ENCODE results near the gene FEZ2.

The FEZ2 gene

GRCh38 chr2:36587101-36587500, 10.9 kb downstream of the FEZ2 start:
- DNase-seq (ENCODE audit: low spot score) = no peak

GRCh38 chr2:36586672-36587071, 11.3 kb downstream of the FEZ2 start:
- no peak for DNase-seq (ENCODE audit: low spot score)

- DNase-seq (ENCODE audit: low spot score) = no peak
These were observed 13.7 kb downstream of the FEZ2 start for GRCh38 chr2:36584148-36584794.

GRCh38 chr2:36582951-36583350, 15.0 kb downstream of the FEZ2 start:
- no peak for DNase-seq (ENCODE audit: low spot score)

- no peak for DNase-seq (ENCODE audit: low spot score)
These were observed 15.4 kb downstream of the FEZ2 start for GRCh38 chr2:36582538-36582937.

- no peak for DNase-seq (ENCODE audit: low spot score)
These were observed 18.7 kb downstream of the FEZ2 start for GRCh38 chr2:36579297-36579664.

- no peak for DNase-seq (ENCODE audit: low spot score)
These were observed 19.3 kb downstream of the FEZ2 start for GRCh38 chr2:36578343-36579296.

GRCh38 chr2:36577884-36578283, 20.1 kb downstream of the FEZ2 start:
- DNase-seq (ENCODE audit: low spot score) = no peak

- DNase-seq (ENCODE audit: low spot score) = no peak
These were observed 23.4 kb downstream of the FEZ2 start for GRCh38 chr2:36574560-36574959.

GRCh38 chr2:36573165-36573564, 24.8 kb downstream of the FEZ2 start:
- DNase-seq (ENCODE audit: low spot score) = no peak

- no peak for DNase-seq (ENCODE audit: low spot score)
These were observed 25.3 kb downstream of the FEZ2 start for GRCh38 chr2:36572719-36573059.

- DNase-seq (ENCODE audit: low spot score) = no peak
These were observed 25.8 kb downstream of the FEZ2 start for GRCh38 chr2:36572054-36572718.

- no peak for DNase-seq (ENCODE audit: low spot score)
These were observed 27.6 kb downstream of the FEZ2 start for GRCh38 chr2:36570416-36570815.

GRCh38 chr2:36569267-36569856, 28.6 kb downstream of the FEZ2 start:
- no peak for DNase-seq (ENCODE audit: low spot score)

- peak; percentile 34 for DNase-seq (ENCODE audit: low spot score)
These were observed 29.3 kb downstream of the FEZ2 start for GRCh38 chr2:36568516-36569246.

- no peak for DNase-seq (ENCODE audit: low spot score)
These were observed 30.1 kb downstream of the FEZ2 start for GRCh38 chr2:36567711-36568408.

- DNase-seq (ENCODE audit: low spot score) = no peak
These were observed 31.1 kb downstream of the FEZ2 start for GRCh38 chr2:36566887-36567286.

GRCh38 chr2:36565712-36566111, 32.3 kb downstream of the FEZ2 start:
- no peak for DNase-seq (ENCODE audit: low spot score)

- no peak for DNase-seq (ENCODE audit: low spot score)
These were observed 33.5 kb downstream of the FEZ2 start for GRCh38 chr2:36564377-36564930.

GRCh38 chr2:36562973-36563532, 34.9 kb downstream of the FEZ2 start:
- peak; percentile 37 for DNase-seq (ENCODE audit: low spot score)

GRCh38 chr2:36562240-36562639, 35.7 kb downstream of the FEZ2 start:
- DNase-seq (ENCODE audit: low spot score) = peak; percentile 32
